Fibroblast of lung (primary cell): ENCODE results near the gene SPECC1L. TPM values are rescaled to one million over a fixed set of nuclear protein-coding genes. Genes with fewer than 3 reads are reported as not detected.

ENCODE experiments used
- DNase-seq, 2 donors: peaks; one replicate each; pipeline versions ENCODE4 v3.0.0 to v3.0.0-alpha.2; 2010; ENCODE audit warnings: low read depth in 2 of 2
- H2AFZ ChIP-seq: 2 replicates; pipeline ENCODE4 v1.5.1; 2012; ENCODE audit warnings: low read length, control low read depth, inconsistent platforms
- H3K27ac ChIP-seq: 2 replicates; pipeline ENCODE4 v1.5.1; 2011; ENCODE audit warnings: low read length, control low read depth; ENCODE audit not compliant: insufficient read depth
- H3K27me3 ChIP-seq: 2 replicates; pipeline ENCODE4 v1.5.1; 2011; ENCODE audit warnings: mild to moderate bottlenecking, low read length; ENCODE audit not compliant: control insufficient read depth, insufficient read depth
- H3K36me3 ChIP-seq: 2 replicates; pipeline ENCODE4 v1.5.1; 2011; ENCODE audit warnings: low read length; ENCODE audit not compliant: control insufficient read depth, insufficient read depth
- H3K4me1 ChIP-seq: 2 replicates; pipeline ENCODE4 v1.5.1; 2011; ENCODE audit warnings: low read length; ENCODE audit not compliant: control insufficient read depth, insufficient read depth; ENCODE audit errors: extremely low read depth
- H3K4me2 ChIP-seq: 2 replicates; pipeline ENCODE4 v1.5.1; 2011; ENCODE audit warnings: low read length, control low read depth; ENCODE audit not compliant: insufficient read depth; ENCODE audit errors: extremely low read depth
- H3K4me3 ChIP-seq, 4 experiments: fragments of 200-600 bp in 1 of 4; sonication (generic) in 1 of 4; replicated peaks in 1 of 4; 2 replicates each; pipeline ENCODE4 v1.5.1; 2011 to 2016; ENCODE audit warnings: low read length in 4 of 4, low read depth in 3 of 4, mild to moderate bottlenecking in 3 of 4, control low read depth in 2 of 4, inconsistent platforms in 1 of 4, mixed read lengths in 1 of 4; ENCODE audit not compliant: insufficient read depth in 1 of 4; ENCODE audit errors: control extremely low read depth in 1 of 4
- H3K79me2 ChIP-seq: 2 replicates; pipeline ENCODE4 v1.5.1; 2012; ENCODE audit warnings: mild to moderate bottlenecking, low read length, inconsistent platforms; ENCODE audit not compliant: control insufficient read depth, insufficient read depth
- H3K9ac ChIP-seq: 2 replicates; pipeline ENCODE4 v1.5.1; 2011; ENCODE audit warnings: mild to moderate bottlenecking, low read length, control low read depth; ENCODE audit not compliant: insufficient read depth
- H3K9me3 ChIP-seq: 2 replicates; pipeline ENCODE4 v1.5.1; 2012; ENCODE audit warnings: low read depth, low read length; ENCODE audit not compliant: control insufficient read depth, insufficient read depth
- H4K20me1 ChIP-seq: 2 replicates; pipeline ENCODE4 v1.5.1; 2011; ENCODE audit warnings: low read length; ENCODE audit not compliant: control insufficient read depth, insufficient read depth; ENCODE audit errors: extremely low read depth
- CTCF ChIP-seq, 2 donors: IDR thresholded peaks in 1 of 2; conservative IDR thresholded peaks in 1 of 2; 1 replicate in 1 of 2; 2 replicates in 1 of 2; pipeline ENCODE4 v1.5.1; 2011 to 2012; ENCODE audit warnings: low read length in 2 of 2, control low read depth in 1 of 2, inconsistent platforms in 1 of 2, low read depth in 1 of 2, mild to moderate bottlenecking in 1 of 2
- EZH2 ChIP-seq: IDR thresholded peaks from 2 replicates; pipeline ENCODE4 v1.5.1; 2012; ENCODE audit warnings: low read length, control low read depth, mild to moderate bottlenecking; ENCODE audit errors: missing control alignments
- polyA plus RNA-seq, 2 donors: library from polyadenylated mRNA; depleted of rRNA in 1 of 2; stranded (reverse) in 1 of 2; unstranded in 1 of 2; fragments of >200 nt; gene quantifications; 2 replicates each; pipeline ENCODE4 v1.2.1, GENCODE V29; 2011 to 2012; ENCODE audit warnings: missing spikeins in 1 of 2
- total RNA-seq: library from RNA; depleted of rRNA; stranded (reverse); fragments of >200 nt; gene quantifications from 2 replicates; pipeline ENCODE4 v1.2.1, GENCODE V29; 2014

Gene SPECC1L
- total and polyA plus RNA-seq, 2 donors (not counting 1 experiment from before 2014, with no cell fraction given), result 40.3 to 46.2 TPM

DNA sequence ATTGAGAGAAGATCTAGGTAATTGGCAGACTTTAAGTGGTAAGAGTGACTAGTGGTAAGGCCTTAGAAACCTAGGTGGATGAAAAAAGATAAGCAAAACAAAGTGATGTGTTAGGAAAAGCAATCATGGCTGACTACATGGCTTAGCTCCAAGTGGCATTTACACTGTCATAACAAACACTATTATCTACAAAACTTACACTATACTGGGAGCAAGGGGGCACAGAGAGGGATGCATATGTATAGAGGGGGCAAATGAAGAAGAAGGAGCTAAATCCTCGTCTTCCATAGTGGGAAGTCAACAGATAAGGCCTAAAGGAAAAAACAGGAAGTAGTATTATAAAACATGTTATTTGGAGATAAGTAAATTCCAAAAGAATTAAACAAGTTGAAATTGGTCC, 189.3 kb downstream of the SPECC1L start:
- H2AFZ ChIP-seq, result no peak overlapping the region
- H4K20me1 ChIP-seq, result no peaks in the 10 kb centered on the region

GRCh38 chr22:24460418-24461089, 189.9 kb downstream of the SPECC1L start:
- Histone ChIP-seq H2AFZ (peak overlapping the region; percentile 6), H3K36me3 (no peaks in the 10 kb centered on the region), H3K27ac (no peak overlapping the region), H3K27me3 (no peaks in the 10 kb centered on the region), H3K4me1 (peaks cover 1% of the 10 kb centered on the region), H3K9ac (no peak overlapping the region), H3K9me3 (no peaks in the 10 kb centered on the region), H3K4me2 (no peak overlapping the region), H3K4me3 (no peak overlapping the region), H4K20me1 (no peaks in the 10 kb centered on the region), H3K79me2 (no peaks in the 10 kb centered on the region)
- TF ChIP-seq EZH2 (no peak), CTCF (conservative IDR thresholded peaks at IDR 0.05 in 1 of 2, IDR thresholded peaks at IDR 0.05 in 1 of 2; ENCODE audit: low read depth in 1 of 2, low read length in 2 of 2) (no peak)
- DNase-seq, result peak in 1 of 2 donors; percentile 30

More for the DNA sequence above, 189.3 kb downstream of the SPECC1L start:
- no peak overlapping the region for H3K9ac ChIP-seq
- no peaks in the 10 kb centered on the region for H3K36me3 ChIP-seq
- no peaks in the 10 kb centered on the region for H3K9me3 ChIP-seq
- no peaks in the 10 kb centered on the region for H3K27me3 ChIP-seq
- H3K27ac ChIP-seq, result no peak overlapping the region
- no peaks in the 10 kb centered on the region for H3K4me1 ChIP-seq
- TF ChIP-seq EZH2, result no peak
- no peak for TF ChIP-seq CTCF (conservative IDR thresholded peaks at IDR 0.05 in 1 of 2, IDR thresholded peaks at IDR 0.05 in 1 of 2; ENCODE audit: low read depth in 1 of 2, low read length in 2 of 2)
- H3K4me2 ChIP-seq, result no peak overlapping the region
- no peaks in the 10 kb centered on the region for H3K79me2 ChIP-seq
- no peak overlapping the region for H3K4me3 ChIP-seq
- DNase-seq, result no peak

DNA sequence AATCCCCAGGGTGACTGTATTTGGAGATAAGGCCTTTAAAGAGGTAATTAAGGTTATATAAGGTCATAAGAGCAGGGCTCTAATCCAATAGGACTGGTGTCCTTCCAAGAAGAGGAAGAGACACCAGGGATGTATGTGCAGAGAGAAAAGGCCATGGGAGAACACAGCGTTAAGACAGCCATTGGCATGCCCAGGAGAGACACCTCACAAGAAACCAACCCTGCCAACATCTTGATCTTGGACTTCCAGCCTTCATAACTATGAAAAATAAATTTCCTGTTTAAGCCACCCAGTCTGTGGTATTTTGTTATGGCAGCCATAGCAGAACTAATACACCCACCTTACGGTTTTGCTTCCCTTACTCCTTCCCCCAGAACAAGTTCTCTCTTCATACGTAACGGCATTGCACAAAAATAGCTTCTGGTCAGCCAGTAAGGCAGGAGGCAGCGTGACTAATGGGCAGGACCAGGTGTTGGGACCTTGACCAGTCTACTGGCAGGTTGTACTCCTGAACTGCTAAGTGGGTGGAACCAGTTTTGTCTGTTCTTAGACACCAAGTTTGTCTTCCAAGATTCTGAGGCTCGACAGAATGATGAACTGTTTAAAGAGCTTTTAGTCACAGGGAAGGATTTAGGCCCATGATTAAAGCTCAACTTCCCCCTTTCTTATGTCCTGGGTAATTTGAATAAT, 192.6 kb downstream of the SPECC1L start:
- Histone ChIP-seq H3K4me1 (peaks cover 14% of the 10 kb centered on the region), H4K20me1 (no peaks in the 10 kb centered on the region), H3K4me3 (no peak overlapping the region), H3K27me3 (no peaks in the 10 kb centered on the region), H3K27ac (no peak overlapping the region), H2AFZ (no peak overlapping the region), H3K9ac (no peak overlapping the region), H3K79me2 (no peaks in the 10 kb centered on the region), H3K36me3 (no peaks in the 10 kb centered on the region), H3K9me3 (no peaks in the 10 kb centered on the region), H3K4me2 (no peak overlapping the region)
- DNase-seq, result peak in 1 of 2 donors; percentile 33
- TF ChIP-seq EZH2 (no peak), CTCF (conservative IDR thresholded peaks at IDR 0.05 in 1 of 2, IDR thresholded peaks at IDR 0.05 in 1 of 2; ENCODE audit: low read depth in 1 of 2, low read length in 2 of 2) (no peak)
